ENCODE data around the gene JMJD4. TPM values are rescaled to one million over a fixed set of nuclear protein-coding genes. Genes with fewer than 3 reads are reported as not detected.

Gene JMJD4
- total and polyA plus RNA-seq, 2 of the 4 experiments (the other 2 are of a cell fraction): 24.6 to 28.5 TPM

GRCh38 chr1:227697321-227697864 lies 37.7 kb downstream of the JMJD4 start:
- no peak overlapping the region for H3K4ac ChIP-seq (ENCODE audit: low read depth, low read length)
- no peak overlapping the region for H2AK9ac ChIP-seq (replicated peaks; ENCODE audit: low read depth, low read length, poor library complexity)
- no peak overlapping the region for H3K14ac ChIP-seq (replicated peaks; ENCODE audit: low read depth, low read length)
- H2BK15ac ChIP-seq (ENCODE audit: low read depth, low read length): no peak overlapping the region
- DNase-seq (no peak), ATAC-seq (ENCODE audit: low read depth) (no peak)
- no CpG with 5 or more reads among the region's 3 CpGs for WGBS, 2 experiments (ENCODE audit: extremely low coverage in 2 of 2, insufficient read length in 1 of 2)
- no peak overlapping the region for H3K27ac ChIP-seq (ENCODE audit: insufficient read depth, low read length)
- no peak overlapping the region for H3K23ac ChIP-seq (ENCODE audit: low read depth, low read length)
- H3K4me1 ChIP-seq (ENCODE audit: control insufficient read depth, insufficient read depth, low read length): no peaks in the 10 kb centered on the region
- H2AK5ac ChIP-seq (ENCODE audit: low read depth, low read length): no peak overlapping the region
- no peak overlapping the region for H3K4me3 ChIP-seq (ENCODE audit: insufficient read depth, low read depth, low read length)
- H3K18ac ChIP-seq (ENCODE audit: low read depth, low read length): no peak overlapping the region
- H2BK5ac ChIP-seq (ENCODE audit: low read depth, low read length, poor library complexity, severe bottlenecking): no peak overlapping the region
- H3K36me3 ChIP-seq (ENCODE audit: control insufficient read depth, insufficient read depth, low read length): no peaks in the 10 kb centered on the region
- no TSS peak for BruUV-seq (replicated peaks)
- peaks cover 7% of the 10 kb centered on the region for H3K9me3 ChIP-seq (ENCODE audit: control insufficient read depth, insufficient read depth, low read length)
- ChIA-PET POLR2A (ENCODE audit: unreplicated experiment) (no interaction called here), CTCF (no interaction called here)
- intact Hi-C loops (cut with micrococcal nuclease) (no loop called here), dilution Hi-C loops (cut with HindIII; ENCODE audit: low sequenced_read_pairs, unreplicated experiment) (no loop called here), in situ Hi-C loops (cut with MboI; ENCODE audit: low sequenced_read_pairs) (no loop called here)
- H3K9me1 ChIP-seq (ENCODE audit: insufficient read depth, low read length): no peaks in the 10 kb centered on the region
- H3K56ac ChIP-seq (ENCODE audit: extremely low read depth, insufficient read depth, low read length): no peak overlapping the region
- H2BK120ac ChIP-seq (ENCODE audit: low read depth, low read length): no peak overlapping the region
- H3K27me3 ChIP-seq (ENCODE audit: control insufficient read depth, insufficient read depth, low read length): no peaks in the 10 kb centered on the region
- no peak overlapping the region for H4K5ac ChIP-seq (ENCODE audit: low read depth, low read length)
- no peak overlapping the region for H2AFZ ChIP-seq (replicated peaks; ENCODE audit: low read length, poor library complexity)
- no peaks in the 10 kb centered on the region for H3K79me1 ChIP-seq (ENCODE audit: low read depth in 1 of 2, low read length in 2 of 2)
- no peak overlapping the region for H4K8ac ChIP-seq (ENCODE audit: low read depth in 2 of 2, low read length in 2 of 2)
- H4K91ac ChIP-seq (ENCODE audit: insufficient read depth, low read depth, low read length): no peak overlapping the region
- TF ChIP-seq FOS (IDR thresholded peaks at IDR 0.05; ENCODE audit: low read depth, low read length): no peak
- TF ChIP-seq USF2 (IDR thresholded peaks at IDR 0.05; ENCODE audit: low read depth, low read length): no peak
- TF ChIP-seq POLR2A (IDR thresholded peaks at IDR 0.05; ENCODE audit: low read depth, low read length): no peak
- TF ChIP-seq NFE2L2 (IDR thresholded peaks at IDR 0.05; ENCODE audit: low read depth, low read length): no peak
- TF ChIP-seq CEBPB (IDR thresholded peaks at IDR 0.05; ENCODE audit: low read depth, low read length): no peak
- TF ChIP-seq MXI1 (IDR thresholded peaks at IDR 0.05; ENCODE audit: borderline replicate concordance, low read depth, low read length): no peak
- TF ChIP-seq SMC3 (IDR thresholded peaks at IDR 0.05; ENCODE audit: low read depth, low read length): no peak
- TF ChIP-seq RFX5 (IDR thresholded peaks at IDR 0.05; ENCODE audit: low read depth, low read length): no peak
- TF ChIP-seq BHLHE40 (IDR thresholded peaks at IDR 0.05; ENCODE audit: low read depth, low read length): no peak
- TF ChIP-seq RAD21 (IDR thresholded peaks at IDR 0.05; ENCODE audit: low read length): no peak
- TF ChIP-seq CHD1 (IDR thresholded peaks at IDR 0.05; ENCODE audit: low read depth, low read length): no peak
- TF ChIP-seq MAZ (IDR thresholded peaks at IDR 0.05; ENCODE audit: borderline replicate concordance, low read depth, low read length): no peak
- no peak for TF ChIP-seq MAFK (IDR thresholded peaks at IDR 0.05; ENCODE audit: low read depth, low read length)
- TF ChIP-seq RCOR1 (IDR thresholded peaks at IDR 0.05; ENCODE audit: insufficient replicate concordance, low read length): no peak
- TF ChIP-seq CTCF (conservative IDR thresholded peaks at IDR 0.05; ENCODE audit: low read depth, low read length): no peak
- no peak for TF ChIP-seq ELK1 (IDR thresholded peaks at IDR 0.05; ENCODE audit: borderline replicate concordance, low read depth, low read length)
- H3K9ac ChIP-seq (ENCODE audit: low read depth, low read length): no peak overlapping the region
- H2BK20ac ChIP-seq (ENCODE audit: low read depth, low read length): no peak overlapping the region
- H4K20me1 ChIP-seq (ENCODE audit: insufficient read depth, low read length): no peaks in the 10 kb centered on the region
- H3K4me2 ChIP-seq (ENCODE audit: low read depth, low read length): no peak overlapping the region
